Large intestine (tissue), 3 donors: Measurements from ENCODE around the gene POMZP3. TPM values are rescaled to one million over a fixed set of nuclear protein-coding genes. Genes with fewer than 3 reads are reported as not detected.
"Not testable (repeated sequence)": the region's sequence is repeated elsewhere in the genome, so short reads cannot be mapped to it uniquely, and the experiment has no call there.

Experiments used
- DNase-seq, 2 donors: peaks; one replicate each; pipeline versions ENCODE4 v3.0.0 to v3.0.0-alpha.2; 2013
- H3K27ac ChIP-seq: one replicate; pipeline ENCODE4 v1.5.1; 2013; ENCODE audit warnings: low read length
- H3K27me3 ChIP-seq: 2 replicates; pipeline ENCODE4 v1.6.1; 2013; ENCODE audit warnings: low read length; ENCODE audit not compliant: control insufficient read depth, insufficient read depth
- H3K36me3 ChIP-seq: 2 replicates; pipeline ENCODE4 v1.6.1; 2013; ENCODE audit warnings: low read length; ENCODE audit not compliant: control insufficient read depth, insufficient read depth
- H3K4me1 ChIP-seq: one replicate; pipeline ENCODE4 v1.6.1; 2013; ENCODE audit warnings: low read length; ENCODE audit not compliant: control insufficient read depth, insufficient read depth
- H3K4me3 ChIP-seq: one replicate; pipeline ENCODE4 v1.5.1; 2013; ENCODE audit warnings: low read length
- H3K9me3 ChIP-seq: one replicate; pipeline ENCODE4 v1.6.1; 2013; ENCODE audit warnings: mild to moderate bottlenecking, low read depth, low read length, moderate library complexity; ENCODE audit not compliant: control insufficient read depth
- WGBS: methylation state at CpG from one replicate; pipeline ENCODE4 v1.1.5; 2013; ENCODE audit warnings: low lambda C conversion rate; ENCODE audit not compliant: insufficient coverage; 5-methylcytosine and 5-hydroxymethylcytosine counted together
- polyA plus RNA-seq: library from polyadenylated mRNA; unstranded; fragments of 120-200 nt; gene quantifications from one replicate; pipeline ENCODE4 v1.2.1, GENCODE V29; 2013

Gene POMZP3
- polyA plus RNA-seq, 1 donor, result 18.5 TPM

GRCh38 chr7:76613783-76614182 is 13.3 kb downstream of the POMZP3 start:
- H3K36me3 ChIP-seq, DNase-seq, H3K27ac ChIP-seq, H3K4me1 ChIP-seq, H3K27me3 ChIP-seq, H3K9me3 ChIP-seq, H3K4me3 ChIP-seq: not testable (repeated sequence)
- no CpG with 5 or more reads among the region's 3 CpGs for WGBS

DNA sequence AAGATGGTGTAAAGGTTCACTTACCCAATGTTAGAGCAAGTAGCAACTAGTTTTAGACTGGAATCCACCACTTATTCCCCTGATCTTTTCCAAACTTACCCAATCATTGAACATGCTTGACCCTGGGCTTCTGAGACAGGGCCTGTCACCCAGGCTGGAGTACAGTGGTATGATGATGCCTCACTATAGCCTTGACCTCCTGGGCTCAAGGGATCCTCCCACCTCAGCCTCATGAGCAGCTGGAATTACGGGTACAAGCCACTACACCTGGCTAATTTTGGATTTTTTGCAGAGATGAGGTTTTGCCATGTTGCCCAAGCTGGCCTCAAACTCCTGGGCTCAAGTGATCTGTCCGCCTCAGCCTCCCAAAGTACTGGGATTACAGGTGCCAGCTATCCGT is 14.8 kb downstream of the POMZP3 start:
- no CpG with 5 or more reads among the region's 3 CpGs for WGBS
- H3K4me3 ChIP-seq, H3K36me3 ChIP-seq, DNase-seq, H3K27me3 ChIP-seq, H3K4me1 ChIP-seq, H3K27ac ChIP-seq, H3K9me3 ChIP-seq: not testable (repeated sequence)

GRCh38 chr7:76609864-76610263 is 17.2 kb downstream of the POMZP3 start:
- H3K4me3 ChIP-seq, H3K4me1 ChIP-seq, DNase-seq, H3K9me3 ChIP-seq, H3K27ac ChIP-seq, H3K27me3 ChIP-seq, H3K36me3 ChIP-seq: not testable (repeated sequence)
- WGBS, result no CpG with 5 or more reads among the region's 10 CpGs

DNA sequence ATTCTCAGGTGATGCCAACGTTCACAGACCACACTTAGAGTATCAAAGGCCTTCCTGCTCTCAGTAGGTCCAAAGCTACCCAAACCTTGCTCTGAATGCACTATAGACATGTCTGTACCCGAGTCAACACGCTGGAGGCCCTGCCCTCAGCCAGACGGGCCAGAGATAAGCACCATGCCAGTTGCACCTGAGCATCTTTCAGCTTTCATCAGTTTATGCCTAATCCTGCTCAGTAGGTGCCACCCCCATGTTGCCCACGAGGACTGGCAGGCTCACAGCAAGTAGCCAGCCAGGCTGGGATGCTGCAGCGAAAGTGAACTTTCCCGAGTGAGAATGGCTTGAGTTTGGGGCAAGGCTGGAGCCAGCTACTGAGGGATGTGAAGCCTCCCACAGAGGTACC is 18.6 kb downstream of the POMZP3 start:
- not testable (repeated sequence) for H3K27ac ChIP-seq, H3K4me1 ChIP-seq, H3K36me3 ChIP-seq, DNase-seq, H3K4me3 ChIP-seq, H3K9me3 ChIP-seq, H3K27me3 ChIP-seq
- no CpG with 5 or more reads among the region's 7 CpGs for WGBS

DNA sequence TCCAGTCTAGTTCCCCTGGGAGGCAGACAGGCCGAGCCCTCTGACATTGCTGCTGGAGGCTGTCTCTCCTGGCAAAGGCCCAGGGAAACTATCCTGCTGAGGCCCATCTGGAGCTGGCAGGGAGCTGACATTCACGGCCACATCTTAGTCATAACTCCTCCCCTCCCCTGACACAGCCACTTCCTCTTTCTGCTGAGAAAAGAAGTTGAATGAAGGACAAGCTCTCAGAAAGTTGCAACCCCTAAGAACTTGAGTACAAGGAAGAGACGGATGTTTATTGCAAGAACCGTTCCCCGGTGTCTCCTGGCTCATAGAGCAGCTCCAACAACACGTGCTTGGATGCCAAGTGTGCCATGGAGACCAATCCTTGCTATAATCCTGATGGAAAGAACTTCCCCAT is 21.1 kb downstream of the POMZP3 start:
- not testable (repeated sequence) for H3K4me1 ChIP-seq, H3K9me3 ChIP-seq, H3K36me3 ChIP-seq, H3K27ac ChIP-seq, H3K4me3 ChIP-seq, H3K27me3 ChIP-seq
- no CpG with 5 or more reads among the region's 6 CpGs for WGBS
- DNase-seq, result peak; percentile 67 to 82

DNA sequence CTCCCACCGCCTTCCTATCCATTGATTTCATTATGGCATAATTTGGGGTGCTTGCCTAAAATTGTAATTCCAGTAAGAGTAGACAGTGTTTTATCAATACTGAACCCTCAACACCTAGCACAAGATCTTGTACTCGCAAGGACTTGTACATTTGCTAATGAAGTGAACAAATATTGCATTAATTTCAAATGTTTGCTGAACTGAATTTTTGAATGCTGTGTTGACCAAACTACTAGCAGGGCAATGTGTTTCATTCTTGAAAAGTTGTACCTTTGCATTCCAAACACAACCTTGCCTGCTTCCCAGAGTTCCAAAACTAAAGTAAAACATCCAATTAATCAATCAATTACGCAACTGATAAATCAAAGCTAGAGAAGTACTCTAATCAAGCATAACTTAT is 26.4 kb downstream of the POMZP3 start:
- H3K27me3 ChIP-seq, H3K36me3 ChIP-seq, H3K27ac ChIP-seq, DNase-seq, H3K9me3 ChIP-seq, H3K4me3 ChIP-seq, H3K4me1 ChIP-seq: not testable (repeated sequence)
- no CpG with 5 or more reads among the region's 3 CpGs for WGBS

GRCh38 chr7:76600116-76600482 is 27.0 kb downstream of the POMZP3 start:
- no CpG with 5 or more reads among the region's 2 CpGs for WGBS
- DNase-seq, H3K4me1 ChIP-seq, H3K9me3 ChIP-seq, H3K27ac ChIP-seq, H3K36me3 ChIP-seq, H3K4me3 ChIP-seq, H3K27me3 ChIP-seq: not testable (repeated sequence)

DNA sequence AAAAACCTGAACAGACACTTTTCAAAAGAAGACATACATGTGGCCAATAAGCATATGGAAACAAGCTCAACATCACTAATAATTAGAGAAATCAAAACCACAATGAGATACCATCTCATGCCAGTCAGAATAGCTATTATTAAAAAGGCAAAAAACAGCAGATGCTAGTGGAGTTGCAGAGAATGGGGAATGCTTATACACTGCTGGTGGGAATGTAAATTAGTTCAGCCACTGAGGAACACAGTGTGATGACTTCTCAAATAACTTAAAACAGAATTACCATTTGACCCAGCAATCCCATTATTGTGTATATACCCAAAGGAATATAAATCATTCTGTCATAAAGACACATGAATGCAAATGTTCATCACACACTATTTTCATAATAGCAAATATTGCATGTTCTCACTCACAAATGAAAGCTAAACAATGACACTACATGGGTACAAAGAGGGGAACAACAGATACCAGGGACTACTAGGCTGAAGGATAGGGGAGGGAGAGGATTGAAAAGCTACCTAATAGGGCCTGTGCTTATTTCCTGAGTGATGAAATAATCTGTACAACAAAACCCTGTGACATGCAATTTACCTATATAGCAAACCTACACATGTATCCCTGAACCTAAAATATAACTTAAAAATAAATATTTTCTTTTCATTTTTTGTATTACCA is 28.4 kb downstream of the POMZP3 start:
- not testable (repeated sequence) for H3K9me3 ChIP-seq, DNase-seq, H3K36me3 ChIP-seq, H3K27me3 ChIP-seq, H3K27ac ChIP-seq, H3K4me1 ChIP-seq, H3K4me3 ChIP-seq

- H3K36me3 ChIP-seq, H3K27ac ChIP-seq: not testable (repeated sequence)
- WGBS, result no CpG with 5 or more reads among the region's 1 CpG
These were observed 29.8 kb downstream of the POMZP3 start for GRCh38 chr7:76597288-76597687.

DNA sequence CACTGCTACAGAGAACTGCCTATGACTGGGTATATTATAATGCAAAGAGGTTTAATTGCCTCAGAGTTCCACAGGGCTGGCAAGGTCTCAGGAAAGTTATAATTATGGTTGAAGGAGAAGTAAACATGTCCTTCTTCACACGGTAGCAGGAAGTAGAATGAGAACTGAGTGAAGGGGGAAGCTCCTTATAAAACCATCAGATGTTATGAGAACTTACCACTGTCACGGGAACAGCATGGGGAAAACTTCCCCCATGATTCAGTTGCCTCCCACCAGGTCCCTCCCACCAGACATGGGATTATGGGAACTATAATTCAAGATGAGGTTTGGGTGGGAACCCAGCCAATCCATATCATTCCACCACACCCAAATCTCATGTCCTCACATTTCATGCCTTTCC is 34.4 kb downstream of the POMZP3 start:
- not testable (repeated sequence) for H3K36me3 ChIP-seq, H3K4me1 ChIP-seq, DNase-seq, H3K9me3 ChIP-seq, H3K27me3 ChIP-seq, H3K27ac ChIP-seq, H3K4me3 ChIP-seq
- WGBS, result no CpG with 5 or more reads among the region's 2 CpGs

More at GRCh38 chr7:76597288-76597687, 29.8 kb downstream of the POMZP3 start:
- not testable (repeated sequence) for DNase-seq, H3K4me3 ChIP-seq, H3K4me1 ChIP-seq, H3K27me3 ChIP-seq, H3K9me3 ChIP-seq

GRCh38 chr7:76591602-76592304 is 35.3 kb downstream of the POMZP3 start:
- not testable (repeated sequence) for DNase-seq
- WGBS, result no CpG with 5 or more reads among the region's 2 CpGs

More at GRCh38 chr7:76591602-76592304, 35.3 kb downstream of the POMZP3 start:
- H3K4me3 ChIP-seq, H3K36me3 ChIP-seq, H3K27me3 ChIP-seq, H3K4me1 ChIP-seq, H3K9me3 ChIP-seq, H3K27ac ChIP-seq: not testable (repeated sequence)
